GM12891 (cell line): ENCODE measurements around the gene SPACA6.

Source experiments
- PAX5 ChIP-seq: IDR thresholded peaks from 2 replicates; pipeline ENCODE4 v1.6.1; 2011; ENCODE audit warnings: low read length, moderate library complexity, mild to moderate bottlenecking; ENCODE audit not compliant: insufficient read depth, severe bottlenecking
- POLR2A ChIP-seq: IDR thresholded peaks from 2 replicates; pipeline ENCODE4 v1.6.1; 2011; ENCODE audit warnings: low read depth, low read length, control low read depth
- POLR2AphosphoS5 ChIP-seq: IDR thresholded peaks from 2 replicates; pipeline ENCODE4 v1.6.1; 2011; ENCODE audit warnings: low read depth, low read length, control low read depth
- TAF1 ChIP-seq: IDR thresholded peaks from 2 replicates; pipeline ENCODE4 v1.6.1; 2011; ENCODE audit warnings: low read depth, low read length, control low read depth

DNA sequence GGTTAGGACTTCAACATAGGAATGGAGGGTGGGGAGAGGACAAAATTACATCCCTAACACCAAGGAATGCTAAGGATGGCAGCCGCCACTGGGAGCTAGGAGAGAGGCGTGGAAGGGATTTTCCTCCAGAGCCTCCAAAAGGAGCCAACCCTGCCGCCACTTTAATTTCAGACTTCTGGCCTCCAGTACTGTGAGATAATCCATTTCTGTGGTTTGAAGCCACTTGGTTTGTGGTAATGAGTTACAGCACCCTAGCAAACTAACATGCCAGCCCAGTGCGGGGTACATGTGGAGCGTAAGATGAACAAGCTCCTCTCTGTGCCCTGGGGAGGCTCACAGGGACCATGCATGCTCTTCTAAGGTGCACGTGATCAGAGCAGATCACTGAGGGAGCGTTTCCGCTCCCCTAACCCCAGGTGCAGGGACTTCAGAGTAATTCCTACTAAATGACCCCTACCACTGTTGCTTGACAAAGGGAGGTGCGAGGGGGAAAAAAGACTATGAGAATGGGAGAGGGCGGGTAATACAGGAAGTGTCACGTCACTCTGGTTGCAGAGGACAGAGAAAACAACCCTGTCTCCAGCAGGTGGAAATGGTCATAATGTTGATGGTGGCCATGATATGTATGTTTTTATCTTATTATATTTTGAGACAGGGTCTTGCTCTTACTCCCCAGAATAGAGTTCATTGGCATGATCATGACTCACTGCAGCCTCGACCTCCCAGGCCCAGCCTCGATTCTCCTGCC lies 46.5 kb downstream of the SPACA6 start:
- TF ChIP-seq POLR2AphosphoS5 = no peak
- TF ChIP-seq POLR2A = no peak
- no peak for TF ChIP-seq TAF1
- no peak for TF ChIP-seq PAX5
